B cell (primary cell): Measurements from ENCODE around the gene TULP1.

Experiments used
- EZH2 ChIP-seq: IDR thresholded peaks from 2 replicates; pipeline ENCODE4 v1.6.1; 2012; ENCODE audit warnings: borderline replicate concordance, low read depth, mild to moderate bottlenecking, moderate library complexity, low read length; ENCODE audit not compliant: insufficient read depth, poor library complexity, severe bottlenecking
- TF ChIP-seq, protein P1 (sequence below): fragments of 200-600 bp; IDR thresholded peaks from one replicate; pipeline ENCODE4 v1.8.0; 2022; ENCODE audit warnings: antibody characterized with exemption, mild to moderate bottlenecking

DNA sequence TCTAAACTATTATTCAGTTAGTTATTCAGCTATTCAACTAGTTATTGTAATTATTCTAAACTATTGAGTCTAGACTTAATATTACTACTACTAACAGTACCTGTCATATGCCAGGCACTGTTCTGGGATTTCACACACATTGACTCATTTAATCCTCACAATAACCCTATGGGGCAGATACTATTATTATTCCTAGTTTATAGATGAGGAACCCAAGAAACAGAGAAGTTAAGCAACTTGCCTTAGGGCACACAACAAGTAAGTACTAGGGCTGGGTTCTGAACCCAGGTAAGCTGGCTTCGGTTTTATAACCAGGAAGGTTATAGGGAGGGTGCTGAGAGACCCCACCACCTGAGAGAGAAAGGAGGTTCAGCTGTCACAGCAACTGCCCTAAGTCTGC lies 23.6 kb downstream of the TULP1 start:
- TF ChIP-seq, protein P1, sequence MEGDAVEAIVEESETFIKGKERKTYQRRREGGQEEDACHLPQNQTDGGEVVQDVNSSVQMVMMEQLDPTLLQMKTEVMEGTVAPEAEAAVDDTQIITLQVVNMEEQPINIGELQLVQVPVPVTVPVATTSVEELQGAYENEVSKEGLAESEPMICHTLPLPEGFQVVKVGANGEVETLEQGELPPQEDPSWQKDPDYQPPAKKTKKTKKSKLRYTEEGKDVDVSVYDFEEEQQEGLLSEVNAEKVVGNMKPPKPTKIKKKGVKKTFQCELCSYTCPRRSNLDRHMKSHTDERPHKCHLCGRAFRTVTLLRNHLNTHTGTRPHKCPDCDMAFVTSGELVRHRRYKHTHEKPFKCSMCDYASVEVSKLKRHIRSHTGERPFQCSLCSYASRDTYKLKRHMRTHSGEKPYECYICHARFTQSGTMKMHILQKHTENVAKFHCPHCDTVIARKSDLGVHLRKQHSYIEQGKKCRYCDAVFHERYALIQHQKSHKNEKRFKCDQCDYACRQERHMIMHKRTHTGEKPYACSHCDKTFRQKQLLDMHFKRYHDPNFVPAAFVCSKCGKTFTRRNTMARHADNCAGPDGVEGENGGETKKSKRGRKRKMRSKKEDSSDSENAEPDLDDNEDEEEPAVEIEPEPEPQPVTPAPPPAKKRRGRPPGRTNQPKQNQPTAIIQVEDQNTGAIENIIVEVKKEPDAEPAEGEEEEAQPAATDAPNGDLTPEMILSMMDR, result no peak
- TF ChIP-seq EZH2, result no peak
